Body of pancreas (tissue), 4 donors: ENCODE data around the gene EDIL3. TPM values are rescaled to one million over a fixed set of nuclear protein-coding genes. Genes with fewer than 3 reads are reported as not detected.

ENCODE experiments used
- ATAC-seq: fragments of 150-250 bp; one replicate; pipeline ENCODE4 v1.9.1; 2016
- DNase-seq, 4 donors: peaks; one replicate each; pipeline ENCODE4 v3.0.0-alpha.2; 2019
- H3K27ac ChIP-seq, 4 donors: fragments of 200-600 bp; sonication (generic); 1 replicate in 3 of 4; 2 replicates in 1 of 4; pipeline versions ENCODE4 v1.5.1 to v1.6.1; 2016 to 2019; ENCODE audit warnings: mild to moderate bottlenecking in 1 of 4, mixed read lengths in 1 of 4, moderate library complexity in 1 of 4
- H3K27me3 ChIP-seq, 2 donors: fragments of 200-600 bp; sonication (generic); one replicate each; pipeline ENCODE4 v1.6.0; 2016; ENCODE audit warnings: mild to moderate bottlenecking in 1 of 2
- H3K36me3 ChIP-seq, 2 donors: fragments of 200-600 bp; sonication (generic); replicated peaks in 1 of 2; 2 replicates each; pipeline ENCODE4 v1.5.1; 2016; ENCODE audit warnings: low read depth in 2 of 2; ENCODE audit not compliant: insufficient read depth in 1 of 2
- H3K4me1 ChIP-seq: fragments of 200-600 bp; sonication (generic); one replicate; pipeline ENCODE4 v1.6.0; 2016
- H3K4me3 ChIP-seq, 2 donors: fragments of 200-600 bp; sonication (generic); 1 replicate in 1 of 2; 2 replicates in 1 of 2; pipeline ENCODE4 v1.5.1; 2016 to 2019
- H3K9me3 ChIP-seq, 3 donors: fragments of 200-600 bp; sonication (generic); 1 replicate in 2 of 3; 2 replicates in 1 of 3; pipeline ENCODE4 v1.5.1; 2016
- CTCF ChIP-seq, 7 experiments: fragments of 450-650 bp in 4 of 7; fragments of 200-600 bp in 3 of 7; sonication (generic) in 3 of 7; IDR thresholded peaks; one replicate each; pipeline ENCODE4 v1.5.1; 2016 to 2019; ENCODE audit warnings: antibody characterized with exemption in 7 of 7
- POLR2A ChIP-seq, 3 donors: fragments of 450-650 bp; IDR thresholded peaks; one replicate each; pipeline ENCODE4 v1.6.1; 2016; ENCODE audit warnings: antibody characterized with exemption in 3 of 3, mild to moderate bottlenecking in 2 of 3
- WGBS, 2 donors: methylation state at CpG; one replicate each; pipeline ENCODE4 v1.1.5; 2017; 5-methylcytosine and 5-hydroxymethylcytosine counted together
- intact Hi-C: fragments of 100-400 bp; cut with DNase I; formaldehyde crosslinking; loops from one replicate; pipeline ENCODE4 v1.15.1; 2023
- total RNA-seq, 2 donors: library from RNA; depleted of rRNA; stranded (reverse); fragments of >200 nt; gene quantifications; one replicate each; pipeline ENCODE4 v1.1.0, GENCODE V29; 2016

The EDIL3 gene
- total RNA-seq, 2 donors from 2014 or later: 2.3 to 4.7 TPM

GRCh38 chr5:84383296-84383815, 1.3 kb downstream of the EDIL3 start:
- Histone ChIP-seq H3K9me3 (no peaks in the 10 kb centered on the region), H3K4me1 (peaks cover 29% of the 10 kb centered on the region), H3K27me3 (peaks cover 0 to 10% of the 10 kb centered on the region in 2 donors), H3K4me3 (no peak overlapping the region), H3K27ac (no peak overlapping the region), H3K36me3 (no peaks in the 10 kb centered on the region)
- 3 to 5% methylated on average over 21 to 26 of the region's 26 CpGs for WGBS, 2 donors
- intact Hi-C loops: no loop called here
- TF ChIP-seq CTCF (IDR thresholded peaks at IDR 0.05) (no peak), POLR2A (IDR thresholded peaks at IDR 0.05) (no peak)
- no peak for ATAC-seq
- no peak for DNase-seq

- TF ChIP-seq CTCF (IDR thresholded peaks at IDR 0.05) (no peak), POLR2A (IDR thresholded peaks at IDR 0.05) (peak in 2 of 3 donors; percentile 25)
- Histone ChIP-seq H3K9me3 (no peaks in the 10 kb centered on the region), H3K36me3 (no peaks in the 10 kb centered on the region), H3K27ac (no peak overlapping the region), H3K4me3 (no peak overlapping the region), H3K27me3 (peaks cover 0 to 10% of the 10 kb centered on the region in 2 donors), H3K4me1 (peaks cover 29% of the 10 kb centered on the region)
- intact Hi-C loops: no loop called here
- peak in 3 of 4 donors; percentile 13 to 40 (median 21) for DNase-seq
- WGBS, 2 donors: 1% methylated on average over 30 to 45 of the region's 45 CpGs
- peak; percentile 30 for ATAC-seq
Observed at GRCh38 chr5:84382363-84383295, 2.1 kb downstream of the EDIL3 start.

GRCh38 chr5:84381502-84382362, 2.9 kb downstream of the EDIL3 start:
- ATAC-seq (no peak), DNase-seq (peak in 1 of 4 donors; percentile 5)
- intact Hi-C loops: no loop called here
- peaks cover 0 to 10% of the 10 kb centered on the region in 2 donors for H3K27me3 ChIP-seq
- no peak overlapping the region for H3K27ac ChIP-seq
- no peaks in the 10 kb centered on the region for H3K9me3 ChIP-seq
- 4 to 7% methylated on average over 13 to 14 of the region's 14 CpGs for WGBS, 2 donors
- TF ChIP-seq CTCF (IDR thresholded peaks at IDR 0.05) (no peak), POLR2A (IDR thresholded peaks at IDR 0.05) (no peak)
- H3K4me1 ChIP-seq: peaks cover 29% of the 10 kb centered on the region
- H3K4me3 ChIP-seq: no peak overlapping the region
- no peaks in the 10 kb centered on the region for H3K36me3 ChIP-seq

- 40 to 50% methylated on average over 2 of the region's 2 CpGs for WGBS, 2 donors
- H3K9me3 ChIP-seq: no peaks in the 10 kb centered on the region
- intact Hi-C loops: no loop called here
- DNase-seq: no peak
- no peaks in the 10 kb centered on the region for H3K36me3 ChIP-seq
- H3K4me1 ChIP-seq: peaks cover 25% of the 10 kb centered on the region
- peaks cover 0 to 10% of the 10 kb centered on the region in 2 donors for H3K27me3 ChIP-seq
- no peak for ATAC-seq
- H3K27ac ChIP-seq: no peak overlapping the region
- no peak overlapping the region for H3K4me3 ChIP-seq
- TF ChIP-seq POLR2A (IDR thresholded peaks at IDR 0.05): no peak
- TF ChIP-seq CTCF (IDR thresholded peaks at IDR 0.05): no peak
Observed at GRCh38 chr5:84379749-84380148, 4.9 kb downstream of the EDIL3 start.
